Measurements from ENCODE around the gene EPHA3.

The EPHA3 gene

DNA sequence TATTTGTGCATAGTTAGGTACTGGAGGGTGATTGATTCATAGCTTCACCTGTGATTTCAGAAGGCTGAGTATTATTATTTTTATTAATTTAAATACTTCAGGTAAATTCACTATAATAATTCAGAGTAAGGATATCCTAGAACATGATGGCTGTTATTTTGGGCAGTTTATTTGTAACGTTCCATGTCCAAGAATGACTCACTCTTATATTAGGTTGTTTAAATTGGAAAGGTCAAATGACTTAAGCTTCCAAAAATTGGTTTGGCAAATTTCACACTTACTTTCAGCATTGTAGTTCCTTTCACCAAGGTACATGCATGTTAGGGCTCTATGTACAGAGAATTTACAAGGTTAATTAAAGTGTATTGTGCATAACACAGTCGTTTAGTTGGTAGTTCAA is 120.2 kb downstream of the EPHA3 start:
- DNase-seq (ENCODE audit: low read depth in 1 of 2, low spot score in 1 of 2), result no peak

DNA sequence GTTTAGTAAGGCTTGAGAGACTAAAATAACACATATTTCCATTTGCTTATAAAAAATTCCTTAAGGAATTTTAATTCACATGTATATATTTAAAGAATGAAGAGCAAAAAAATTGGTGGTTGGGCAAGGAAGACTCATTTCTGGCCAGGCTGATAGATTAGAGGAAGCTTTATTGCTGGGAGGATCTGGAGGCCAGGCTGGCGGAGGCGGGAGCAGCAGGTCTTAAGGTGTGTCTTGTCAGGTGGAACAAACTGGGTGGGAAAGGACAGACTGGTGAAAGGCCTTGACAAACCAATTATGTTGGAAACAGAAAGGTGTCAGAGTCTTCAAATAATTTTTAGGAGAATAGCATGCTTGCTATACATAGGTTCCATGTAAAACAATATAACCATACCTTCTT is 124.7 kb downstream of the EPHA3 start:
- DNase-seq (ENCODE audit: low read depth in 1 of 2, low spot score in 1 of 2), result no peak

DNA sequence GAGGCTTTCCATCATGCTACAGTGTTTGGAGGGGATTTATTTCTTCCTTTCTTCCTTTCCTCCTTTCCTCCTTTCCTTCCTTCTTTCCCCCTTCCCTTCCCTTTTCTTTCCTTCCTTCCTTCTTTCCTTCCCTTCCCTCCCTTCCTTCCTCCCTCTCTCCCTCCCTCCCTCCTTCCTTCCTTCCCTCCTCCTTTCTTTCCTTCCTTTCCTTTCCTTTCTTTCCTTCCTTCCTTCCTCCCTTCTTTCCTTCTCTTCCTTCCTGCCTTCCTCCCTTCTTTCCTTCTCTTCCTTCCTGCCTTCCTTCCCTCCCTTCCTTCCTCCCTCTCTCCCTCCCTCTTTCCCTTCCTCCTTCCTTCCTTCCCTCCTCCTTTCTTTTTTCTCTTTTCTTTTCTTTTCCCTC is 127.2 kb downstream of the EPHA3 start:
- DNase-seq (ENCODE audit: low read depth in 1 of 2, low spot score in 1 of 2), result no peak

DNA sequence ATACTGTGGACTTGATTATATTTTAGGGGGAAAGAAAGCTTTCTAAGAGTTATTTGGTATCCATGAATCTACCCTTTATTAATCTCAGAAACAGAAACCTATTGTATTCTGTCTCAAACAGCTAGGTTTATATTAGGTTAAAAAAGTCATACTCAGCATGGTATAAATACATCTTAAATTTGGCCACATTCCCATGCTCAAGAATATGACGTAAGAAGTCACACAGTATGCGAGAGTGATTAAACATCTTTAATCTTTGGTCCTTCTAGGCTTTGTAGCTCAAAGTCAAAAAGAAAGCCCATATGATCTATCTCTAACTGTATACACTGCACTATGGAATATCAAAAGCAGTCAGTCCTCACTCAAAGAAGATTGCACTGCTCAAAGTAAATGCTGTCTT is 131.4 kb downstream of the EPHA3 start:
- DNase-seq (ENCODE audit: low read depth in 1 of 2, low spot score in 1 of 2), result no peak

DNA sequence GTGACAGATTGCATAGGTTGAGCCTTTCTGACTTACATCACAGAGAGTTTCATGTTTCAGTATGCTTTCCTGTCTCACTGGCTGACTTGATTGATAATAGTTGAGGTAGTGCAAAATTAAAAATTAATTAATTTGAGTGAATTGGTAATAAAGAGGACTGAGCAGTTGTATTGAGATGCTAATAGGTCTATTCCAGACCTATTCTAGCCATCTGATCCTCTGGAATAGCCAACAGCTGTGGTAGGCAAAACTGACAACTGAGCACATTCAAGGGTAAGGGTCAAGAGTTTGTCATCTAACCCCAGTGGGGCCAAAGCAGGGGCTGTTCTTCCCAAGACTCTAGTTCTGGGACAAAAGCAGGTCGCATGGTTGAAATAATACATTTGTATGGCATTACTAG is 132.4 kb downstream of the EPHA3 start:
- DNase-seq (ENCODE audit: low read depth in 1 of 2, low spot score in 1 of 2), result no peak

DNA sequence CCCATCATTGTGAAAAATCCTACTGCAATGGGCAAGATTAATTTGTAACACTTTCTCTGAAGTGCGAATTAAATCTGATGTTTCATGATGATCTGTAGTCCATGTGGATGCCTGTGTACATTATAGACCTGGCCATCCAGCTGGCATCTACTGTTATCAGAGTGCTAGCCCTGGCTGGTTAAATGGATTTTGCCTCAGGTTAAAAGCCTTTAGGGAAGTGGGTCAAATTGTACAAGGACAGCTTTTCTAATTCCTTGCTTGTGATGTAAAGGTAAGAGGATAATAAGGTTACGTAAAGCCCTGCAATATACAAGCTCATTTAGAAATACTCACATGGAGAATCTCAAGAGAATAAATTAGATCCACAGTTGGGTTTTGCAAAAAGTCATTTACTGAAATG is 138.2 kb downstream of the EPHA3 start:
- no peak for DNase-seq (ENCODE audit: low read depth in 1 of 2, low spot score in 1 of 2)

DNA sequence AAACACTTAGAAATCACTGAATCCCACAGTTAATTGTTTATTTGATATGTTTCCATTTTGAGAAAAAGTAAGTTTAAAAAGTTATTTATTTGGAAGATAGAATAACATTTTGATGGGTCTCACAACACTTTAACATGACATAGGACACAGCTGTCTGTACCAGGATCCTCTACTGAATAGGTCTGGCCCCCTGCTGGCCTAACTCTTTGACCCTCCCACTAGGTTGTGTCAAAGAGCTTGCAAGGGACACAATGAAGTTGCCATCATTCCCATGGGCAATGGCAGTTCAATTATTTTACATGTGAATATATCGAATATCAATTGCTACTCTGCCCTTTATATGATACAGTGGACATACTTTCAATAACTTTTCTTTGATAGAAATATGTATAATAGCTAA is 138.9 kb downstream of the EPHA3 start:
- DNase-seq (ENCODE audit: low read depth in 1 of 2, low spot score in 1 of 2), result no peak

DNA sequence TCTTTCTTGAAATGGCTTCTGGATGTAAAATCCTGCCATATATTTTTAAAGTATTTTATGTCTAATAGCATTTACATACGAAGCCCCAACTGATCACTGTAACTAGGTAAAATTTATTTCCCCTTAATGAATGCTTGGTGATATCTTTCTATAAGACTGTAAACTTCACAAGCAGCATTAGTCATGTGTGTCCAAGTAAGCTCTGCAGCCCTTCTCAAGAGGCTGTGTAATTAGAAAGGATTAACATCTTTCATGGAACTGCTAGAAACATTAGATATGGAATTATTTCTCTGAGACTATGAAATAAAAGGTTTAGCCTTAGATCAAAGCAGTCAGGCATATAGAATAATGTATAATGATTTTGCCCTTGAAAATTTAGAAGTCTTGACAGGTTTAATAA is 143.3 kb downstream of the EPHA3 start:
- DNase-seq (ENCODE audit: low read depth in 1 of 2, low spot score in 1 of 2), result no peak

DNA sequence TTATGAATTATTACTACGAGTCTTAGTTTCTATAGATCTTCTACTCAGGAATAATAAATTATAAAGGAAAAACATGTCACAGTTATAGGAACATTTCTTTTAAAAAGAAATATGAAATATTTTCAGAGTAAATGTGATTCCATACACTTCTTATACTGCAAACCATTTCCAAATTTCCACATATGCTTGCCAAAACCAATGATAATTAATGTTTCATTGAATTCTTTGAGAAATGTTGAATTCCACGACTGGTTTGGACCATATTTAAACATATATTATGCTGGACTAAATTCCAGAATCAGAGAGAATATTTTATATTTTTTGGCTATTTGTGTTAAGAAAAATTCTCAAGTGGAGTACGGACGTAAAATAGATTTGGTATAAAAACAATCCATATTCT is 144.6 kb downstream of the EPHA3 start:
- no peak for DNase-seq (ENCODE audit: low read depth in 1 of 2, low spot score in 1 of 2)

DNA sequence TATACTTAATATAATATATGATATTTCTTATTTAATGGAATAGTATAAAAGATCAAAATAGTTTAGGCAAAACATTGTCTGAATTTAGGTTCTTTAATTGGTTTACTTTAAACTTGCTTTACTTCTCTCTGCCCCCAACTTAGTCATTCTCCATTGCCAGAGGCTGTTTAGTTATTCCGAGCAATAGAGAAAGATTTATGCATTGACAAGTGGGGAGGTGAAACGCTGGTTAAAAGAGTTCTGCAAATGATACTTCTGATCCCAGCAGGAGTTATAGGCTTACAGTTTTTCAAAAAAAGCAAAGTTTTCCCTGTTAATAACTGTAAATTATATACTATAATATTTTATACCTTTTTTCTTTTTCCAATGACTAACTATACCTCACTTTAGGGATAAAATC is 145.4 kb downstream of the EPHA3 start:
- no peak for DNase-seq (ENCODE audit: low read depth in 1 of 2, low spot score in 1 of 2)

DNA sequence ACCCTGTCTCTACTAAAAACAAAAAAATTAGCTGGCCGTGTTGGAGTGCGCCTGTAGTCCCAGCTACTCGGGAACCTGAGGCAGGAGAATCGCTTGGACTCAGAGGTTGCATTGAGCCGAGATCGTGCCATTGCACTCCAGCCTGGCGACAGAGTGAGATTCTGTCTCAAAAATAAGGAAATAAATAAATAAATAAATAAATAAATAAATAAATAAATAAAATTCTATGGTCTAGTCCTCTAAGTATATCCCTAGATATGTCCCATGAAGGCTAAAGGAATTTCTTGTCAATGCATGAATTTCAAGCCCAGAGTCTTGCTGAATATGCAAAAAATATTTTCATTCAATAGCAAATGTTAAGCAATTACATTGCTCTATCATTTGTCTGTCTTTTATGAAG is 149.0 kb downstream of the EPHA3 start:
- DNase-seq (ENCODE audit: low read depth in 1 of 2, low spot score in 1 of 2), result no peak

DNA sequence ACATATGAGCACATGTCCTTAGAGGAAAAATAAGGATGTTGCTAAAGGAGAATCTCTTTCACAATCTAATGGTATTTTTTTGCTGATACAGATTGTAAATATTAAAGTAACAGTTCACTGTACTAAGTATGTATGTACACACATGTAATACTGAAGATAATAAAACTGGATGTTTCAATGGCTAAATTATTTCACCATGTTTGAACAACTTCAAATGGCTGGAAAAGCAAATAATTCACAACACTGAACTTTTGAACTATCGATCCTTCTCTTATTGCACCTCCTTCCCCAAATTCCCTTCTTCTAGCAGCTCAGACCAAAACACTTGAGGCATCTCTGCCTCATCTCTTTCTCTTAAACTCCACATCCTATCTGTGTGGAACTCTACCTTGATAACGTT is 149.5 kb downstream of the EPHA3 start:
- DNase-seq (ENCODE audit: low read depth in 1 of 2, low spot score in 1 of 2), result no peak

DNA sequence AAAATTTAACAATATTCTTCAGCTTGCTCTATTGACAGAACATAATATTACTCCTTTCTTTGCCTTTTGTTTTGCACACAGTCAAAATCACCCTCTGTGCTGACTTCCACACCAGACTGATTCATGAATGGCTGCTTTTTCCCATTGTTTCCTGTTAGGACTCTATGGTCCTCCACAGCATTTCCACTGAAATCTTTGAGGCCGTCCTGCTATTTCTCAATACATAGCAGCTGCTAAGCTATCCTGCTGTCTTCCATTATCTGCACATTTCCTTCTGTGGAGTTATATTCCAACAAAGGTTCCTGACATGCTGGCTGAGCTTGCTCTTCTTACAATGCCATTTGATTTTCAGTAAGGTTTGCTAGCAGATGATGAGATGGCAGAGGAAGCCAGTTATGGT is 153.3 kb downstream of the EPHA3 start:
- no peak for DNase-seq (ENCODE audit: low read depth in 1 of 2, low spot score in 1 of 2)

DNA sequence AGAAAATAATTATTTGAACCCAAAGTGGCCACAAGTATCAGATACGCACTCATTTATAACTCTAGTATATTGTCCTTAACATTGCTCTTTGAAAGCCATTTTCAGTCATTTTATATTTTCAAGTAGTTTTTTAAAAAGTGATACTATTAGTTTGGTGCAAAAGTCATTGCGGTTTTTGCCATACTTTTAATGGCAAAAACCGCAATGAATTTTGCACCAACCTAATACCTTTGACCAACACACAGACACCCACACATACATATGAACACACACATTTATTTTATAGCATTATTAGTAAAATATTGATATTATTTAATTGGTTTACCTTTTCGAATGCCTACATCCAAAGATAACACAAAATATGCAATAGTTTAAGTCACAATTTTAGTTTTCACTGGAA is 154.3 kb downstream of the EPHA3 start:
- DNase-seq (ENCODE audit: low read depth in 1 of 2, low spot score in 1 of 2), result no peak

DNA sequence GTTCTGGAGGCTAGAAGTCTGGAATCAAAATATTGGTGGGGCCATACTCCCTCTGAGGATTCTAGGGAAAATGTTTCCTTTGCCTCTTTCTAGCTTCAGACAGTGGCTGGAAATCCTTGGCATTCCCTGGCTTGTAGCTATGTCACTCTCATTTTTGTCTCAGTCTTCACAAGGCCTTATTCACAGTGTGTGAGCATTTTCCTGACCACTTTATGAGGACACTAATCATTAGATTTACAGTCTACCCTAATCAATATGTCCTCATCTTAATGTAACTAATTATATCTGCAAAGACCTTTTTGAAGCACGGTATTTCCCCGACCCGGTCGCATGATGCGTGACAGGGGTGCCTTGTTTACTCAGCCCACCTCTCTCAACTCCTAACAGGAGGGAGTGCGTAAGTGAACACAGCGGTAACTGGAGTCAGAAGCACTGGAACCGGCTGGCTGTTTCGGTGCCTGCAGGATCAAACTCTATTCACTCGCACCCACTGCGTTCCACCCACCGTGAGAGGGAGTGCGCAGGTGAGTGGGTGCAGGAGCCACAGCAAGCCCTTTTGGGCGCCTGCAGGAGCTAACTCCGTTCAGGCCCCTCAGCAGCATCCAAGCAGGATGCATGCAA is 155.0 kb downstream of the EPHA3 start:
- no peak for DNase-seq (ENCODE audit: low read depth in 1 of 2, low spot score in 1 of 2)

DNA sequence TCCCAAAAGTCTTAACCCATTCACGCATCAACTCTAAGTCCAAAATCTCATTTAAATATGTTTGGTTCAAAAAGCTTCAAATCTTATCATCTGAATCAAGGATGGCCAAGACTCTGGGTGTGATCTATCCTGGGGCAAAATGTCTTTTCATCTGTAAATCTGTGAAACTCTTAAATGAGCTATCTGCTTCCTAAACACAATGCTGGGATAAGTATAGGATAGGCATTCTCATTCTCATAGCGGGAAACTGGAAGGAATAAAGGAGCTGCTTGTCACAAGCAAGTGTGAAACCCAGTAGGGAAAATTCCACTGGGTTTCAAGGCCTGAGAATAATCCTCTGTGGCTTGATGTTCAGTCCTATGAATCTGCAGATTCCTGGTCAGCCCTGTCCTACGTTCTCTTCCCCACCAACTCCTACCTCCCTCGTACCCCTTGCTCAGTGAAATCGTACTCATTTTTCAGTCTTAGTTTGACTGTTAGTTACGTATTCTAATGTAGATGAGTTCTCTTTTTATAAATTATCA is 156.7 kb downstream of the EPHA3 start:
- no peak for DNase-seq (ENCODE audit: low read depth in 1 of 2, low spot score in 1 of 2)

DNA sequence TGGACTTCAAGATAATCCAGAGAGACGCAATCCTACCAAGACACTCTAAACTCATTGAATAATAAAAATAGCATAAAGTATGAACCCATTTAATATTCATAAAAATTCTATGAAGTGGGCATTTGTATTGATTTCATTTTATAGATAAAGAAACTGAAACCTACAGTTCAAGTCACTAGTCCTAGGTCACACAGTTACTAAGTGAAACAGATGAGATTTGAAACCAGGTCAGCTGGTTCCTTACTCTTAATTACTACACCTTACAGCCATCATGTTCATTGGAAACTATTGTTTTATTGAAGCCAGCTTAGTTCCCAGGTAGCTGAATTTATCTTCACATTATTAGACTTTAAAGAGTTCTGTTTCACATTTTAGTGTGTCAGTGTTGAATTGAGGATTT is 158.7 kb downstream of the EPHA3 start:
- no peak for DNase-seq (ENCODE audit: low read depth in 1 of 2, low spot score in 1 of 2)

DNA sequence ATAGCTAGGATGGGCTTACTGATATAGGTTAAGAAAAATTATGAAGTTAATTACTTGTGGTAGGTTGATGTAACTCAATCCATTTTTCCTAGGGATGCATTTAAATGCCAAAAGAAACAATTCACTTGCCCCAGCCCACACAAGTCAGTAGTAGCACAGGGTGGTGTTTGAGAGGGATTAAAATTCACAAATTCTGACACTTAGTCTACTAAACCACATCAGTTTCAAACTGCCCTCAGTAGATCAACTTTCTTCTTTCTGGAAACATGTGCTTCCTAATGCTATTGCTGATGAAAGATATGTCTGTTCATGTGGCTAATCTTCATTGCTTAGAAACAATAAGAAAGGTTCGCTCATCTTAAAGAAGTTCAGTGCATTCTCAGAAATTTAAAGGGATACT is 160.6 kb downstream of the EPHA3 start:
- no peak for DNase-seq (ENCODE audit: low read depth in 1 of 2, low spot score in 1 of 2)

DNA sequence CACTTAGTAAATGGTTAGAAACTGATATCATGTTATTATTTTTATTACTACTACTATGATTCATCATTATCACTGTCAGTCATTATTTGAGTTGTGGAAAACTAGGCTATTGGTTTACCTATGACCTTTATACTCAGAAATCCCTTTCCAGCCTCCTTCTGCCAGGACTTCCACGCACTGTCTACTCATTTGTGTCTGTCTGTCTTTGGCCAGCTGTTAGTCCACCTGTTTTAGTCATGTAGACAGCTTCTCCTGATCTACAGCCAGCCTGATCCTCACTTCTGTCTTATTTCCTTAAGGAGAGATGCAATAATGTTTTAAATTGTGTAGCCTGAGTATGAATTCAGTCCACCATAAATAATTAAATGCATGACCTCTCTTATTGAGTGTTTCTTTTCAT is 162.8 kb downstream of the EPHA3 start:
- DNase-seq (ENCODE audit: low read depth in 1 of 2, low spot score in 1 of 2), result no peak

DNA sequence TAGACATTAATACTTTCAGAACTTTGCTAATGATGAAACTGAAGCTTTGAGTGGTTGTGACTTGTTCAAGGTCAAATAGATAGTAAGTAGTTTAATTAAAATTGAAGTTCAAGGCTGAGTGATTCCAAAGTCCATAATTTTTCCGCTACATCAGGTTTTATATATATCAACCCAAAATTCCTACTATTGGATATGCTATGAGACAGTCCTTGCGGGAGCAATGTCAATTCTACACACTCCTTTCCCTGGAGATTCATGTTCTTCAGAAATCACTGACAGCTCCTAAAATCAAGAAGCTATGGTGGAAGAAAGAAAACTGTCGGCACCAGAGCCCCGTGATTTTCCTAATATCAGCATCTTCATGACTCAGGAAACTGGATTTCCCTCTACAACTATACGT is 167.6 kb downstream of the EPHA3 start:
- DNase-seq (ENCODE audit: low read depth in 1 of 2, low spot score in 1 of 2), result no peak

DNA sequence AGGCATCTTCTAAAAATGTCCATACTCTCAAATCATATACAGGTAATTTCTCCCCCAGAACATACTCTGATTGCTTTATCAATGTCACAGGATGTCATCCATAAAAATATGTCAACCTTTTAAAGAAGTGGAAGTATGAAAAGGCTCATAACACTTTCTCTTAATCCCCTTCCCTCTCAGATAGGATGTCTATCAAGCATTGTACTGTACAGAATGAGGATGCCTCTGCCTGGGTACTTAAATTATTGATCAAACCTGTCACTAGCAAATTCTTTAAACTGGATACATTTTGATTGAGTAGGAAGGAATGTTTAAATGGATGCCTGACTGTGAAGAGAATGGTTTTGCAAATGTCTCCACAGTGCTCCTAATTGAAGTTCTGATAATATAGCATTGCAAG is 168.7 kb downstream of the EPHA3 start:
- DNase-seq (ENCODE audit: low read depth in 1 of 2, low spot score in 1 of 2), result no peak

DNA sequence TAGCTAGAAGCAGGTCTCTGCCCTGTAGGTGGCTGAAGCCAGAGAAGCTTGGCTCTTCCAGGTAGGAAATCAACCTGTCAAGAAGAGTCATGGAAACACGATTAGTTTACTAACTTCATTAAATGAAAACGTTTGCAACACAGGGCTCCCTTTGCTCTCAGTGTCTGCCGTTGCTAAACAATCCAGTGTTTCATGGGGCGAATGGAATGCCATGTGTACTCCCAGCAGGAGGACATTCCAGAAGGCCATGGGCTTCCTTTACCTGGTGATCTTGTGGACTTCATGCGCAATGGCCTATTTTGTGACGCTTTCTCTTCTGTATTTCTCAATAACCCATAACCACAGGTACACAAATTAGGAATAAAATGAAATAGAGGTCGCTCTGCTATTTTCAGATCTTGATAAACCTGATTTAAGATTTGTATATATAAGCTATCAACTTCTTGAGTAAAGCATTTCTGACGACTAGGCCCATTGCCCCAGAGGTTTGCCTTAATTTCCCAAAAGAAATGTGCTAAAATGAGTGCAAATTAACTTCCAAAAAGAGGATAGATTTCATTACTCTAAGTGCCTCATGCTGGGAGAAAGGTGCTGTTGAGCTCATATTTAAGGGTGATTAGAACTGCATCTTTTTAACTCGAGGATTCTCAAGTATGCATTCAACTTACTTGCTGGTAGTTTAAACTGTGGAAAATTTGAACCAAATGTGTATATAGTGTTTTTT is 171.0 kb downstream of the EPHA3 start:
- no peak for DNase-seq (ENCODE audit: low read depth in 1 of 2, low spot score in 1 of 2)

DNA sequence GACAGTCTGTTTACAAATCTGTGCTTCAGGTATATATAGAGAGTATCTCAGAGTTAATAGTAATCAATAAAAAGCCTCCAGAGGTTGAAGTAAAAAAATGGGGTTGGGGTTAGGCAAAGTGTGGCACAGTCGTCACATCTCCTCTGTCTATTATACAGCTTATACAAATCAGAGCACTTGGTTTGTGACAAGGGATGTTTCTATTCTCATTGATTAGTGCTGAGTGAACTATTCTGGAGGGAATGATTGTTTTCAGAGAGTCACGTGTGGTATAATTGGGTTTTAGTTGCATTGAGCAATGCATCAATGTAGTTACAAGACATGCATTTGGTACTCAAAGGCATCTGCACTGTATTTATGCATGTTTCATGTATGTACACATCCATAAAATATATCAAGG is 172.9 kb downstream of the EPHA3 start:
- DNase-seq (ENCODE audit: low read depth in 1 of 2, low spot score in 1 of 2), result no peak
